MM.1S (cell line): ENCODE data around the gene WDR37.

Experiments used
- DNase-seq: peaks from one replicate; pipeline ENCODE4 v3.0.0-alpha.2; 2015
- H2AFZ ChIP-seq: fragments of 300-600 bp; sonication (generic); 2 replicates; pipeline ENCODE4 v1.6.0; 2016; ENCODE audit warnings: antibody characterized with exemption, low read length
- H3F3A ChIP-seq: fragments of 300-600 bp; sonication (generic); 2 replicates; pipeline ENCODE4 v1.6.1; 2016; ENCODE audit warnings: mild to moderate bottlenecking, antibody characterized with exemption, low read length, moderate library complexity, mixed read lengths; ENCODE audit not compliant: insufficient read depth
- H3K27ac ChIP-seq: fragments of 300-600 bp; sonication (generic); 2 replicates; pipeline ENCODE4 v1.5.1; 2016; ENCODE audit warnings: mild to moderate bottlenecking, low read length
- H3K27me3 ChIP-seq: fragments of 300-600 bp; sonication (generic); replicated peaks from 2 replicates; pipeline ENCODE4 v1.6.0; 2016; ENCODE audit warnings: low read length; ENCODE audit not compliant: insufficient read depth
- H3K36me3 ChIP-seq: fragments of 300-600 bp; sonication (generic); replicated peaks from 2 replicates; pipeline ENCODE4 v1.6.1; 2016; ENCODE audit warnings: mild to moderate bottlenecking, low read length, mixed read lengths; ENCODE audit not compliant: insufficient read depth
- H3K4me1 ChIP-seq: fragments of 300-600 bp; sonication (generic); 2 replicates; pipeline ENCODE4 v1.6.1; 2016; ENCODE audit warnings: low read length, mixed read lengths
- H3K4me2 ChIP-seq: fragments of 300-600 bp; sonication (generic); 2 replicates; pipeline ENCODE4 v1.6.0; 2016; ENCODE audit warnings: low read depth, low read length
- H3K4me3 ChIP-seq: fragments of 300-600 bp; sonication (generic); 2 replicates; pipeline ENCODE4 v1.5.1; 2016; ENCODE audit warnings: low read length, mixed read lengths
- H3K79me2 ChIP-seq: fragments of 300-600 bp; sonication (generic); 2 replicates; pipeline ENCODE4 v1.6.1; 2016; ENCODE audit warnings: mixed run types, low read length, mixed read lengths
- H3K9ac ChIP-seq: fragments of 300-600 bp; sonication (generic); 2 replicates; pipeline ENCODE4 v1.6.1; 2016; ENCODE audit warnings: low read length, mixed read lengths
- H3K9me2 ChIP-seq: fragments of 300-600 bp; sonication (generic); replicated peaks from 2 replicates; pipeline ENCODE4 v1.6.1; 2016; ENCODE audit warnings: mild to moderate bottlenecking, low read length, mixed read lengths; ENCODE audit not compliant: insufficient read depth
- H3K9me3 ChIP-seq: fragments of 300-600 bp; sonication (generic); replicated peaks from 2 replicates; pipeline ENCODE4 v1.6.1; 2016; ENCODE audit warnings: mild to moderate bottlenecking, low read length, mixed read lengths; ENCODE audit not compliant: insufficient read depth
- H4K20me1 ChIP-seq: fragments of 300-600 bp; sonication (generic); 2 replicates; pipeline ENCODE4 v1.6.1; 2016; ENCODE audit warnings: mild to moderate bottlenecking, low read length, moderate library complexity, mixed read lengths; ENCODE audit not compliant: insufficient read depth
- EZH2 ChIP-seq: fragments of 300-600 bp; sonication (generic); optimal IDR thresholded peaks from 2 replicates; pipeline ENCODE3; 2017; ENCODE audit warnings: low read depth, mild to moderate bottlenecking, antibody characterized with exemption, low read length, mixed read lengths
- EZH2phosphoT487 ChIP-seq: fragments of 300-600 bp; sonication (generic); IDR thresholded peaks from 2 replicates; pipeline ENCODE4 v1.6.1; 2018; ENCODE audit warnings: antibody characterized with exemption, low read length
- TF ChIP-seq, protein P1 (sequence below): fragments of 300-600 bp; sonication (generic); IDR thresholded peaks from 2 replicates; pipeline ENCODE4 v1.5.1; 2016; ENCODE audit warnings: antibody characterized with exemption, low read length, mixed read lengths

The WDR37 gene

DNA sequence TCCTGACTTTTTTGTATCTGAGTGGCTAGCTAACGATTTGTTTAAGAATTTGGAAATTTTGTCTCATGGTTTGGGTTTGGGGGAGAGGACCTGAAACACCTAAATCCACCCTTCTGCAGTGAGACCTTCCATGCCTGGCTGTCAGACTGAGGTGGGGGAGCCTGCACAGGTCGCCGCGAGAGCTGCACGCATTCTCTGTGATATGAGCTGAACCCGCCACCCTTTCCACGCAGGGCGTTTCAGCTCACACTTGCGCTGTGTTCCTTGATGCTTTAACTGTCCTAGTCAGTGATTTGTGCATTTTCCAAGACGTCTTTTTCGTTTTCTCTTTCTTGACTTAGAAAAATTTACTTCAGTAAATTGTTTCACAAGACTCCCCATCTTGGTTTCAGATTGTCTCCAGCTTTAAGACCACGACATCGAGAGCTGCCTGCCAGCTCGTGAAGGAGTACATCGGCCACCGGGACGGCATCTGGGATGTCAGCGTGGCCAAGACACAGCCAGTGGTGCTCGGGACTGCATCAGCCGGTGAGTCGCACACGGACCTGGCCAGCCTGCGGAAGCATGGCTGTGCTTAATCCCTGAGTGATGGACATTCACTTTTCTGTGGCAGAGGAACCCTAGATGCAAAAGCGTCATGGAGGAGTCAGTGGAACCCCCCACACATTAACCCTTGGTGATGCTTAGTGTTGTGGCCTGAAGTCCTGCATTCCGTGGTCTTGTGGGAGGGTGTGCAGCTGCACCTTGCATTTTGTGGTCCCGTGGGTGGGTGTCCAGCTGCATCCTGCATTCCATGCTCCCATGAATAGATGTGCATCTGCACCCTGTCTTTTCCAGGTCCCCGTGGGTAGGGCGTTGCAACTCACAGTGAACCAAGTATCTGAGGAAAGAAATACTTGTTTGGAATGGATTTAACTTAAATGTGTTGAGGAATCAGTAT, 28.1 kb downstream of the WDR37 start:
- TF ChIP-seq, protein P1, sequence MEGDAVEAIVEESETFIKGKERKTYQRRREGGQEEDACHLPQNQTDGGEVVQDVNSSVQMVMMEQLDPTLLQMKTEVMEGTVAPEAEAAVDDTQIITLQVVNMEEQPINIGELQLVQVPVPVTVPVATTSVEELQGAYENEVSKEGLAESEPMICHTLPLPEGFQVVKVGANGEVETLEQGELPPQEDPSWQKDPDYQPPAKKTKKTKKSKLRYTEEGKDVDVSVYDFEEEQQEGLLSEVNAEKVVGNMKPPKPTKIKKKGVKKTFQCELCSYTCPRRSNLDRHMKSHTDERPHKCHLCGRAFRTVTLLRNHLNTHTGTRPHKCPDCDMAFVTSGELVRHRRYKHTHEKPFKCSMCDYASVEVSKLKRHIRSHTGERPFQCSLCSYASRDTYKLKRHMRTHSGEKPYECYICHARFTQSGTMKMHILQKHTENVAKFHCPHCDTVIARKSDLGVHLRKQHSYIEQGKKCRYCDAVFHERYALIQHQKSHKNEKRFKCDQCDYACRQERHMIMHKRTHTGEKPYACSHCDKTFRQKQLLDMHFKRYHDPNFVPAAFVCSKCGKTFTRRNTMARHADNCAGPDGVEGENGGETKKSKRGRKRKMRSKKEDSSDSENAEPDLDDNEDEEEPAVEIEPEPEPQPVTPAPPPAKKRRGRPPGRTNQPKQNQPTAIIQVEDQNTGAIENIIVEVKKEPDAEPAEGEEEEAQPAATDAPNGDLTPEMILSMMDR = no peak
- TF ChIP-seq EZH2 (no peak), EZH2phosphoT487 (no peak)
- Histone ChIP-seq H3K4me1 (no peaks in the 10 kb centered on the region), H4K20me1 (no peaks in the 10 kb centered on the region), H3K27me3 (no peaks in the 10 kb centered on the region), H3K36me3 (0 out of 2 replicates have a peak, but pooled peaks cover 5% of the 10 kb centered on the region), H3K9me2 (no peaks in the 10 kb centered on the region), H3K27ac (no peak overlapping the region), H3K9me3 (no peaks in the 10 kb centered on the region), H3F3A (no peaks in the 10 kb centered on the region), H2AFZ (no peak overlapping the region), H3K9ac (no peak overlapping the region), H3K4me3 (no peak overlapping the region), H3K79me2 (no peaks in the 10 kb centered on the region; the same call in 1 of the 2 replicates), H3K4me2 (no peak overlapping the region)
- DNase-seq = no peak

DNA sequence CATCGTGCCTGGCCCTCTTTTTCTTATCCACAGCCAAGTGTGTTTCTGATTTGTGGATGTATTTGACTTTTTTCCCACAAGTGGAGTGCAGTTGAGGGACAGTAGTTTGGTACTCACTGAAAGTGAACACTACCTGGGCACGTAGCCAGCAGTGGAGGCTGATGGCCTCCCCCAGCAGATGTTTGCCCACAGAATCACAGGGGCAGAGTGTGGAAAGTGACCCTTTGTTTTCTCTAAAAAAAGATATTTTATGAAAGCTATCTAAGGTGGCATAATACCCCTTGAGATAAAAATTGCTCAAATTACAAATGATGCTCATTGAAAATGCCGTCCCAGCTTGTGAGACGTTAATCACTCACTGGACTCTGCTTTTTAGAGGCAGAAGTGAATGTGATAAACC, 29.1 kb downstream of the WDR37 start:
- H3K27ac ChIP-seq = no peak overlapping the region
- H3K27me3 ChIP-seq = no peaks in the 10 kb centered on the region
- H3K4me2 ChIP-seq = no peak overlapping the region
- peaks cover under 1% of the 10 kb centered on the region; the same call in 1 of the 2 replicates for H3K36me3 ChIP-seq
- no peaks in the 10 kb centered on the region for H4K20me1 ChIP-seq
- no peaks in the 10 kb centered on the region; the same call in 1 of the 2 replicates for H3K79me2 ChIP-seq
- no peaks in the 10 kb centered on the region for H3K4me1 ChIP-seq
- H3K9ac ChIP-seq = no peak overlapping the region
- H3K9me2 ChIP-seq = no peaks in the 10 kb centered on the region
- H3K4me3 ChIP-seq = no peak overlapping the region
- H3K9me3 ChIP-seq = no peaks in the 10 kb centered on the region
- DNase-seq = no peak
- no peak overlapping the region for H2AFZ ChIP-seq
- no peak for TF ChIP-seq EZH2phosphoT487
- no peaks in the 10 kb centered on the region for H3F3A ChIP-seq

DNA sequence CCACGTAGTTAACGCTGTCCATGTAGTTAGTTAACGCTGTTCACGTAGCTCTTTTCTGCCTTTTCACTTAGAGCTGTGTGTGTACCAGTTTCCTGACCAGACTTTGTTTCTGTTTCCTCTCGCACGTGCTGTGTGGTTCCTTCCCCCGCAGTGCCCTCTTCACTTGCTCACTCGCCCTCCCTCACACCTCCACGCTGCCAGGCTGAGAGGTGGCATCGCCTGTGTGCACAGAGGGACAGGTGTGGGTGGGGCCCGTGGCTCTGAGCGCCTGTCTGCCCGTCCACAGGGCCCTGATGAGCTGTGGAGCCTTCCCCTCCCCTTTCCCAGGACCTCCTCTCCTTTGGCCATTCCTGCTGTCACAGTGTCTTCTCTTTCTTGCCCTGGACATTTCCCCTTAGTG, 30.6 kb downstream of the WDR37 start:
- no peaks in the 10 kb centered on the region; the same call in 1 of the 2 replicates for H3K36me3 ChIP-seq

More for the DNA sequence above, 30.6 kb downstream of the WDR37 start:
- no peaks in the 10 kb centered on the region; the same call in 1 of the 2 replicates for H3K79me2 ChIP-seq
- H3K9me3 ChIP-seq = no peaks in the 10 kb centered on the region
- no peaks in the 10 kb centered on the region for H3F3A ChIP-seq
- H3K4me3 ChIP-seq = no peak overlapping the region
- no peak overlapping the region for H3K9ac ChIP-seq
- TF ChIP-seq EZH2phosphoT487 (no peak), EZH2 (no peak)
- TF ChIP-seq, protein P1 = no peak
- H3K27ac ChIP-seq = no peak overlapping the region
- no peaks in the 10 kb centered on the region for H3K27me3 ChIP-seq
- no peaks in the 10 kb centered on the region for H4K20me1 ChIP-seq
- H3K4me1 ChIP-seq = no peaks in the 10 kb centered on the region
- H2AFZ ChIP-seq = no peak overlapping the region
- no peak for DNase-seq
- no peak overlapping the region for H3K4me2 ChIP-seq
- H3K9me2 ChIP-seq = no peaks in the 10 kb centered on the region
